GM21447 (cell line): Measurements from ENCODE around the gene ZNF341.

Experiments
- ATAC-seq: cut with Tn5 transposase; IDR thresholded peaks from one replicate; pipeline ENCODE4 v1.9.1; 2021; ENCODE audit not compliant: unreplicated experiment

ZNF341 gene

GRCh38 chr20:33701629-33702450, 30.0 kb upstream of the ZNF341 start:
- ATAC-seq, result no peak

- no peak for ATAC-seq
Observed at GRCh38 chr20:33702861-33703260, 28.9 kb upstream of the ZNF341 start.

GRCh38 chr20:33703498-33704137, 28.2 kb upstream of the ZNF341 start:
- ATAC-seq, result no peak

GRCh38 chr20:33704197-33704924, 27.4 kb upstream of the ZNF341 start:
- ATAC-seq, result no peak

DNA sequence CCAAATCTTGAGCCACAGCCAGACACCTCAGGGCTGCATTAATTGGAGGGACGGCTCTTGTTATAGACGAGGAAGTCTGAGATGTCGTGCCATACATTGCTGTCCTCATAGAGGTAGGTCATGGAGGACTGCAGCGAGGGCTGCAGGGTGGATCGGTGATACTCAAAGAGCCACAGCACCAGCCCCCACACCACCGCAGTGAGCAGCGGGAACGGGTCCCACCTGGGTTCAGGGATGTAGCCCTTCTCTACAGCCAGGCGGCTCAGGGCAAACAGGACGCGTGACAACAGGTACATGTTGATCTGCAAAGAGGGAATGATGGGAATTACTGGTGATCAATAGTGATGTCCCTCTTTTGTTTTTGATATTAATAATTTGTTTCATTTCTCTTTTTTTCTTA, 24.1 kb upstream of the ZNF341 start:
- no peak for ATAC-seq

GRCh38 chr20:33709398-33709797, 22.4 kb upstream of the ZNF341 start:
- no peak for ATAC-seq

GRCh38 chr20:33709905-33710541, 21.8 kb upstream of the ZNF341 start:
- ATAC-seq, result no peak

GRCh38 chr20:33710681-33711445, 20.9 kb upstream of the ZNF341 start:
- no peak for ATAC-seq

DNA sequence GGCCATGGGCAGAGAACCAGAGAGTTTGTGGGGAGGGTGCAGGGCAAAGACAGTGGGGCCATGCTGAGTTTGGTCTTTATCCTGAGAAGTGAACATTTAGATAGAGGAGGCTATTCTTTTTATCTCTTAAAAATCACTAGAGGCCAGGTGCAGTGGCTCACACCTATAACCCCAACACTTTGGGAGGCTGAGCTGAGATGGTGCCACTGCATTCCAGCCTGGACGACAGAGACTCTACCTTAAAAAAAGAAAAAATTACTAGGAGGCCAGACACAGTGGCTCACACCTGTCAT, 20.4 kb upstream of the ZNF341 start:
- no peak for ATAC-seq

DNA sequence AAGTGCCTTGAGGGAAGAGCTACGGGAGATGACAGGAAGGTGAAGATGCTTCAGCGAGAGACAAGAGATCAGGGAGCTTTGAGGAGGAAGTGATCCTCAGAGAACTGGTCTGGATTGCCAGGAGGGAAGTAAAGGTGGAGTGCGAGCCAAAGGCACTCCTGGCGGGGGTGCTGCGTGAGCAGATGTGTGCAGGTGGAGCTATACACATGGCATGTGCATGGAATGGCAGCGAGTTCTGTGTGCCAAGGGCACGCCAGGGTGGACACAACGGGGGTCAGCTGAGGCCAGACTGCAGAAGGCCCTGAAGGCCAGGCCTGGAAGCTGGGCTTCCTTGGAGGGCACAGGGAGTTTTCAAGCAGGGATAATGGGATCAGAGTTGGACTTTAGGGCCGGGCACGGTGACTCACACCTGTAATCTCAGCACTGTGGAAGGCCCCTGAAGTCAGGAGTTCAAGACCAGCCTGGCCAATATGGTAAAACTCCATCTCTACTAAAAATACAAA, 17.9 kb upstream of the ZNF341 start:
- ATAC-seq, result no peak

DNA sequence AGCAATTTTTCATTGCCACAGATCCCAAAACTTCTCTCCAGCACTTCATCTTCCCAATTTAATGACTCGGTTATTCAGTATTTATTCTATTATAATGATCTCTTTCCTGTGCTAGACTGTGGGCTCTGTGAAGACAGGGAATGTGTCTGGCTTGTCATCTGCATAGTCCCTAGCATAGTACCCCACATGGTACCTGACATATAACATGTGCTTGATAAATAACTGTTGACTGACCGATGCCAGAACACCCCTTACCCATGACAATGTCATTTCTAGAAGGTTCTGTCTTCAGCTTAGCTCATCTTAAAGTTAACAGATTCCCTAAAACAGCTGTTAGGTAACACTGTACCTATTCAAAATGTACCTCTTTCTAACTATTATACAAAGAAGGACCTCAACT, 15.3 kb upstream of the ZNF341 start:
- ATAC-seq, result no peak

DNA sequence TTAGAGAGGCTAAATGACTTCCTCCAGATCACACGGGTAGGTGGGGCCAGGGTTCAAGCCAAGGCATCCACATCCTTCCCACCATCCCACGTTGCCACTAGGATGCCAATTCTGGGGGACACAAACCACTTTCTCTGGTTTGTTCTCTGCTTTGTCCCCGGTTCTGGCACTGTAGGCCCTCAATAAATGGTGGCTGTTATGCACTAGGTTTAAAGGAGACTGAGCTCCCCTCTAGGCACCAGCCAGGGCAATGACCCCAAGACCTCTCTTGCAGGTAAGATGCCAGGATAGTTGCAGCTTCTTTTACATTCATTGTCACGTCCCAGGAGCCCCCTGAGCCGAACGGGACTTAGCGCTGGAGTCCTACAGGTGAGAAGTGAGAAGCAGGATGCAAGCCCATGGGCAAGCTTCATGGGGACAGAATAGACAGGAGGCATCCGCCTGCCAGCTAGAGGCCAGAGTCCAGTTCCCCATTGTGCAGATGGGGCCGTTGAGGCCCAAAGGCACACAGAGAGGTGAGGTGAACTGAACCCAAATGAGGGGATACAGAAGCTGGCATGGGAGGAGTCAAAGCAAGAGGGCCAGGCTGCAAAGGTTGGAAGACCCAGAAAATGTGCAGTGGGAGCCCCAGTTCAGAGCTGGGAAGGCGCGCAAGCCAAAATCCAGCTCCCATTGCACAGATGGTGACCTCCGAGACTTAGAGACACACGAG, 12.4 kb upstream of the ZNF341 start:
- no peak for ATAC-seq

DNA sequence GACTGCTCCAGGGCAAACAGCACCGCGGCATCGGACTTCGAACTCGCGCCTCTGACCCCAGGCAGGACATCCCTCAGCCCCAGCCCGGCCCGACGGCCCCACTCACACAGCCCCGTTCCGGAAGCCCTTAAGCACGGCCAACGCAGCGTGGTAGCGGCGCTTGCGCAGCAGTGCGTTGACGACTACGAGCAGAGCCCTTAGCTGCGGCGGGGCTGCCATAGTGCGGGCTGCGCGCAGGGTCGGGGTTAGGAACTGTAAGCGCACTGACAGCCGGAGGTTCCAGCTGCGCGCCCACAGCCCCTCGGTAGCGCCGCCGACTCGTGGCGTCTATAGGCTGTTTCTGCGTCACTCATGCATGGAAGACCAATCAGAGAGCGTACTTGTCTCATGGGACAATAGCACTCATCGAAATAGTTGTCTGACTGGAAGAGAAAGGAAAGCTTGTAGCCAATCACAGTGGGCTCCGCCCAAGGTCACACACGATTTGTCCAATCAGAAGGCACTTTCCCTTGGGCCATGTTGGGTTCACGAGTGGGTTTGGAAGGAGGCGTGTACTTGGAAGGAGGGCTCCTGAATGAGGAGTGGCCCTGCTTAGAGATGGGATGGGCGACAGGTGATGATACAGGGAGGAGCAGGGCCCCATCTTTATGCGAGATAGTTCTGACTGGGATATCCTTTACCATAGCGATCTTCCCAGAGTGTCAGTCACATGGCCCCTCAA, 11.6 kb upstream of the ZNF341 start, which contains the start of gene PXMP4:
PXMP4 (minus strand) TSS at position 322 of the 721 bp plus-strand sequence; CDS start at position 219, 103 bp downstream.
- ATAC-seq, result peak; percentile 96

GRCh38 chr20:33721391-33722140, 10.2 kb upstream of the ZNF341 start:
- ATAC-seq, result no peak

GRCh38 chr20:33724439-33725094, 7.2 kb upstream of the ZNF341 start:
- no peak for ATAC-seq

DNA sequence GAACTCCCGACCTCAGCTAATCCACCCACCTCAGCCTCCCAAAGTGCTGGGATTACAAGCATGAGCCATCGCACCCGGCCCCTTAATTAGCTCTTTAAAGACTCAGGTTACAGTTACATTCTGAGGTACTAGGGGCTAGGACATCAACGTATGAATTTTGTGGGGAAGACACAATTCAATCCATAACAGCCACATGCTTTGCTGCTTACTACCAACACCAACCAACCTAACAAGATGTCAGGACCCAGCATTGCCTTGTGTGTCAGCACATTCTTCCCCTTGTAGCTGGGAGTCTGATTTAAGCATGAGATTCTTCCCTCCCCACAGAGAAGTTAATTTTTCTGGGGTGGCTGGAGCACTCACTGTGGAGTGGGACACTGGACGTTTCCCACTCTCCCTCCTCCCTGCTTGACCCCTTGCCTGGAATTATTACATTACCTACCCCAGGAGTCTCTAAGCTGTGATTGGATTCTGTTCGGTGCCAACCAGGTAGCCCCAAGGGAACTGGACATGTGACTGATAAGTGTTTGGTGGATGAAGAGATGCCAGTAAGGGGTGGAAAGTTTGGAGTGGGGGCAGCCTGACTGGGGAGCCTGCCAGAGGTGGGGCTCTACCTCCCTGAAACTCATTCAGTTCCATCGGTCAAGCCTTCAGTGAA, 6.1 kb upstream of the ZNF341 start:
- ATAC-seq, result no peak

- no peak for ATAC-seq
Observed at GRCh38 chr20:33727115-33727479, 4.7 kb upstream of the ZNF341 start.

DNA sequence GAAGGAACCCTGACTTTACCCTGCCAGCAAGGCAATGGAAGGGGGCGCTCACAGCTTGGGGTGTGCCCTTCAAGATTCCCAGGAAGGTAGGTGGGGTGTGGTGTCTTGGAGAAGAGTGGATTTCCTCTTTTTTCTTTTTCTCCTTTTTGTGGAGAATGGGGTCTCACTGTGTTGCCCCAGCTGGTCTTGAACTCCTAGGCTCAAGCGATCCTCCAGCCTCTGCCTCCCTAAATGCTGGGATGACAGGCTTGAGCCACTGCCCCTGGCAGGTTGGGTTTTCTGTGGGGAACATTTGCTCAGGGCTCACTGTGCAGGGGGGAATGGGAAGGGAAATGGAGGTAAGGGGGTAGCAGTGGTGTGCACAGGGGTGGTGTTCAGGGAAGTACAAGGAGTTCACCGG, 4.0 kb upstream of the ZNF341 start:
- no peak for ATAC-seq
